Measurements from ENCODE around the gene NRGN.

DNA sequence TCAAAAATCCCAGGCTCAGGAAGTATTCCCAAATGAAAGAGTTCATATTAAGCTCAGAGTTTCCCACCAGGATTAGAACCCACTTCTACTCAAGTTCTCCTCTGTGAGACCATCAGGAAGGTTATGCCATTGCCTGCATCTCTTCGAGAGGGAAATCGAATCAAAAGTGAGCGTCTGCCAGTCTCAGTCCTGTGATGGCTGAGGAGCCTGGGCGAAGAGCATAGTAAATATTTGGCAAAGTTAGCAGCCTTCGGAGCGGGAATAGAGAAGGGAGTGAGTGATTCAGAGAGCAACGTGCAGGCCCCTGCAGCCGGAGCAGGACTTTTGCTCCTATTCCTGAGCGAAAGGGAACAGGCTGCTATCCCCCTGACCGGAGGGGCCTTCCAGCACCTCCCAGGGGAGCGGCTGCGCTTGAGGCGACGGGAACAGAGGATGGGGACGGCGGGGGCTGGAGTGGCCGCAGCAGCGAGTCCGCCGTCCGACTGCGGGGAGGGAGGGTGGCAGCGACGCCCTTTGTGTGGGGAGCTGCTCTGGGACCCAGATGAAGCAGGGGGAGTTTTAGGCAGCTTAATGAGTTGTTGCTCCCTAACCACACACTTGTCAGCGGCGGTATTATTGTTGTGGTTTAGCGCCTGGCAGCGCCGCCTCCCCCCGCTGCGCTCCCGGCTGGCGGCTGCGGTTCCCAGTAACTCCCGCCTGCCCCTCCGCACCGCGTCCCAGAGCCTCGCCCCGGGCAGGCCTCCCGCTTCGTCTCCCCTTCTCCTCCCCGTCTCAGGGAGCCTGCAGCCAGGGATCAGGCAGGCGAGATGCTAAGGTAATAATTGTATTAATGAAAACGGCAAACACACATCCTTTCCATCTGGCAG, 21.7 kb upstream of the NRGN start:
- TF ChIP-seq POLR2AphosphoS5 (IDR thresholded peaks at IDR 0.05; ENCODE audit: low read depth, low read length) (no peak), POLR2A (IDR thresholded peaks at IDR 0.05; ENCODE audit: low read depth, low read length) (no peak)
